Measurements from ENCODE around the gene ALDH3B2. TPM values are rescaled to one million over a fixed set of nuclear protein-coding genes. Genes with fewer than 3 reads are reported as not detected.
"Not testable (repeated sequence)": the region's sequence is repeated elsewhere in the genome, so short reads cannot be mapped to it uniquely, and the experiment has no call there.

ALDH3B2 gene
- not detected in 2 replicates for total RNA-seq (2014; rRNA removed; shearing (Covaris generic))

DNA sequence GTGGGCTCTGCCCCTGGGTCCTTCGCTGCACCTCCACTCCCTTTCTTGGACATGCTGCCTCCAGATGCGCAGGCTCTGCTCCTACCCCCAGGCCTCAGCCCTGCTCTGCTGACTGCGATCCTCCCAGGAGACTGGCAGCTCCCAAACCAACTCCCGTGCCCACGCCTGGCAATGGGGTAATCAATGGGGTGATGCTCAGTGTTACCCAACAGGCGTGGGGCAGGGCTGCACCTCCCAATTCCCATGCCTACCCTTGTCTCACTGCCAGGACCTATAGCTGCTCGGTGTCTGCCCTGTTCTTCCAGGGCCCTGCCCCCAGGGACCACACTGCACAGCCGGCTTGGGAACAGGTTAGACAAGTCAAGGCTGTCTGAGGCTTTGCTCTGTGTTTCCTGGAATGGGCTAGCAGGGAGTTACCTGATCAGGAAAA is at the start of gene ALDH3B2:
TSS of gene ALDH3B2 (minus strand) at position 182 of the 430 bp plus-strand sequence. CDS start 7,688 bp downstream, outside the sequence.
- no peak for DNase-seq (ENCODE audit: low spot score)

DNA sequence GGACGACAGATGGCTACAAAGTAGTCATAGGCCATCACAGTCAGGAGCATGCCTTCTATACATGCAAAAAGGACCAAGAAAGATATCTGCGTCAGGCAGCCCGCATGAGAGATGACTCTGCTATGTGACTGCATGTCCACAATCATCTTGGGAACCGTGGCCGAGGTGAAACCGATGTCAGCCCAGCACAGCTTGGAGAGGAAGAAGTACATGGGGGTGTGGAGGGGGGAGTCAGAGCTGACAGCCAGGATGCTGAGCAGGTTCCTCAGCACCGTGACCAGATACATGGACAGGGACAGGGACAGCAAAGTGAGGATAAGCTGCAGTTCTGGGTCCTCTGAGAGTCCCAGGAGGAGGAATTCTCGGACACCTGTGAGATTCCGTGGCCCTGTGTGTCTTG is 48.6 kb upstream of the ALDH3B2 start:
- not testable (repeated sequence) for DNase-seq (ENCODE audit: low spot score)

- not testable (repeated sequence) for DNase-seq (ENCODE audit: low spot score)
Observed at GRCh38 chr11:67716226-67716625, 41.8 kb upstream of the ALDH3B2 start.

- not testable (repeated sequence) for DNase-seq (ENCODE audit: low spot score)
Observed at GRCh38 chr11:67715801-67716200, 41.4 kb upstream of the ALDH3B2 start.

- DNase-seq (ENCODE audit: low spot score) = not testable (repeated sequence)
Observed at GRCh38 chr11:67713892-67714509, 39.6 kb upstream of the ALDH3B2 start.

DNA sequence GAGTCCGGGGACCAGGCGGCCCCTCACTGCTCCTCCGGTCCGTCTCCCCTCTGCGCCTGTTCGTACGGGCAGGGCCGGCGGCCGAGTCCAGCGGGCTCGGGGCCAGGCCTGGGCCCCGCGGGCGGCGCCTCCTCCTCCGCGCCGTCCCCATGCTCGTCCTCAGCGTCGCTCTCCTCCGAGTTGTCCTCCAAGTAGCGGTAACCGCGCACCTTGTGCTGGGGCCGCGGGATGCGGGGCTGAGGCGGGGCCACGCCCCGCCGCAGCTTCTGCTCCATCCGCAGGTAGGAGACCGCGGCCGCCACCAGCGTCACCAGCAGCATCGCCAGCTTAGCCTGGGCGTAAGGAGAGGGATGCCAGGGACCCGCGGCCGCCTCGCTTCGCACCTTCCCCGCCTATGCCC is 37.3 kb upstream of the ALDH3B2 start:
- not testable (repeated sequence) for DNase-seq (ENCODE audit: low spot score)

DNA sequence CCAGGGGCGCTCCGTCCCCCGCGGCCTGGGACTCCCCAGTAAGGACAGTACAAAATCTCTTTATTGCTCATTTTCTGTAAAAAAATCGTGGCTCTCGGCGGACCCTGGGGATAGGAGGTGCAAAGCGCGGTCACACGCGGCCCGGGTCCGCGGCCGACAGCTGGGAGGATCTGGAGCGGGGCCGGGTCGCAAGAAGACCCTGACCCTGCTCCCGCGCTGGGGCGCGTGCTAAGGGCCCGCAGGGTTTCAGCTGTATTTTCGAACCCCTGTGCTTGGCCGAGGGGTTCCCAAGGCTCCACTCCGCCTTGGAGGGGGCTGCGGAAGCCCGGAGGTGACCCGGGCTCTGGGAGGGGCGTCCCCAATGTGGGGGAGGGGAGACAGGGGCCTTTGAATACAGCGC is 36.8 kb upstream of the ALDH3B2 start:
- DNase-seq (ENCODE audit: low spot score) = not testable (repeated sequence)

GRCh38 chr11:67709806-67710205 is 35.4 kb upstream of the ALDH3B2 start:
- not testable (repeated sequence) for DNase-seq (ENCODE audit: low spot score)

GRCh38 chr11:67705264-67705663 is 30.8 kb upstream of the ALDH3B2 start:
- no peak for DNase-seq (ENCODE audit: low spot score)

- DNase-seq (ENCODE audit: low spot score) = no peak
Observed at GRCh38 chr11:67704524-67704923, 30.1 kb upstream of the ALDH3B2 start.

- not testable (repeated sequence) for DNase-seq (ENCODE audit: low spot score)
Observed at GRCh38 chr11:67703709-67704108, 29.3 kb upstream of the ALDH3B2 start.

DNA sequence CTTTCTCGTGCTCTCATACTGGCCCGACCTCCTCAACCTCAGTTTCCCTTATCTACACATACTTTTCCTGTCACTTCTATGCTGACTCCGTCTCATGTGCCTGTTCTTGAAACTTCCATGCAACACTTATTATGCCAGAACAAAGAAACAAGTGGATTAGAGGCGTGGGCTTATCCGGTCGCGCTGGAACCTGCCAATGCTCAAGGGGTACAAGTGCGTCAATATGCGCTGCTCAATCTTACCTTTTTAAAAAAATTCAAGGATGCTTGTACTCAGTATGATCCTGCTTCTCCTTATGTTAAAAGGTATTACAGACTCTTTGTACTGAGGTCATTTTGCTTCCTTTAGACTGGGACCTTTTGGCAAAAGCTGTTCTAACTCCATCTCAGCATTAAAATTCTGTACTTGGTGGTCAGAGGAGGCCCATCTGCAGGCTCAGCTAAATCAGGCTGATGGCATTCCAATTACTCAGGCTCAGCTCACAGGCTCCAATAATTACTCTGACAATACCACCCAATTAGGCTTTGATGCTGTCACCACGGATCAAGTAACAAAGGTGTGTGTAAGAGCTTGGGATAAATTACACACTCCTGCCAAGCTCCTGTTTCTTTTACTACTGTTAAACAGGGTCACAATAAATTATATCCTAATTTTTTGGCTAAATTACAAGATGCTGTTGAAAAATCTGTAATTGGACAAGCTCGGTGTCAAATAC is 26.3 kb upstream of the ALDH3B2 start:
- DNase-seq (ENCODE audit: low spot score) = no peak

DNA sequence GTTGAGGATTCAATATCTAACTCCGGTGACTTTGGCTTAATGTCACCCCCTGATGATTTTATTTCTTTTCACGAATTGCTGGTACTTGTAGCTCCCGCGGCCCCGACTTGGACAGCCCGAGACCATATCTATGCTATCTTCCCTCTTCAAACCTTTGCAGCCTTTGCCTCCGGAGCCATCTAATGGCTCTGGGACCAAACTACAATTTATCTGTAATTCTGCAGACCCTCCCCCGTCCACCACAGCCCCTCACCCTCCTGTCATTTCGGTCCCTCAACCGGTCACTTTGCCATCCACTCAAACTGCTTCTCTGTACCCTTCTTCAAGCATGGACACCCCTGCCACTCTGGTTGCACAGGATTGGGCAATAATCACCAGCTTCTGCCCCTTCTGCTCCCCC is 25.7 kb upstream of the ALDH3B2 start:
- DNase-seq (ENCODE audit: low spot score) = no peak

- peak; percentile 14 for DNase-seq (ENCODE audit: low spot score)
Observed at GRCh38 chr11:67699521-67699920, 25.1 kb upstream of the ALDH3B2 start.

- DNase-seq (ENCODE audit: low spot score) = peak; percentile 21
Observed at GRCh38 chr11:67698247-67698646, 23.8 kb upstream of the ALDH3B2 start.

GRCh38 chr11:67697846-67698245 is 23.4 kb upstream of the ALDH3B2 start:
- no peak for DNase-seq (ENCODE audit: low spot score)

- DNase-seq (ENCODE audit: low spot score) = no peak
Observed at GRCh38 chr11:67696998-67697397, 22.6 kb upstream of the ALDH3B2 start.

DNA sequence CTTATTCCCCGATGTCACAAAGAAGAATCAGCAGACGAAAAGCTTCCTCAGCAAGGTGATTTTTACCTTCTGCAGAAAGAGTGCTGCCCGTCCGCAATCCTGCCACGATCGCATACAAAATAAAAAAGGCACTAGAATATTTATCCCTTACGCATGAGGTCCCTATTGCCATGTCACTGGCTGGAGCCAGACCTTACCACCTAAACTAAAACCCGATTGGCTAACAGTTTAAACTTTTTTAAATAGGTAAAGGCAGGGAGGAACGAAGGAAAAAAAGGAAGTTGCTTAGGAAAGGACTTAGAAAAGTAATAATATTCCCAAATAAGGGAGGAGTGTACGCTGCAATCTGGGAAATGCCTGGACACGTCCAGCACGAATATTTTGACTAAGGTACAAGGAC is 21.2 kb upstream of the ALDH3B2 start:
- DNase-seq (ENCODE audit: low spot score) = no peak

- DNase-seq (ENCODE audit: low spot score) = no peak
Observed at GRCh38 chr11:67694875-67695555, 20.6 kb upstream of the ALDH3B2 start.

DNA sequence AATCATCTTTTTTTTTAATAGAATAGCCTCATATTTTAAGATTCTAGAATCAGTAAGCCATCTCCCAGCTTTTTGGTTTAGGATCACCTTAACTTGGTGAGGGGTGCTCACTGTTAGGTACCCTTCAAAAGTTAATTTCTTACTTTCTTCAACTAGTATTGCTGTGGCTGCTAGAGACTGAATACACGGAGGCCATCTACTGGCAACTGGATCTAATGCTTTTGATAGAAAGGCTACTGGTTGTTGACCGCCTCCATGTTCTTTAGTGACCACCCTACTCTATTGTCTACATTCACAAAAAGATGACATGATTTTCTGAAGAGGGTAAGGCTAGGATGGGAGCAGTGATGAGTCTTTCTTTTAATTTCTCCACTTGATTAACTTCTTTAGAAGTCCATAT is 16.7 kb upstream of the ALDH3B2 start:
- no peak for DNase-seq (ENCODE audit: low spot score)

GRCh38 chr11:67689178-67689577 is 14.8 kb upstream of the ALDH3B2 start:
- no peak for DNase-seq (ENCODE audit: low spot score)

- no peak for DNase-seq (ENCODE audit: low spot score)
Observed at GRCh38 chr11:67687986-67688385, 13.6 kb upstream of the ALDH3B2 start.

All from H4 (cell line).